Non-pigmented ciliary epithelial cell (primary cell): ENCODE measurements around the gene CPEB3.
A peak's percentile ranks its signal among the peaks of the same experiment; 100 is the strongest.
"Not testable (repeated sequence)": the region's sequence is repeated elsewhere in the genome, so short reads cannot be mapped to it uniquely, and the experiment has no call there.

Experiments
- DNase-seq: peaks from one replicate; pipeline ENCODE4 v3.0.0-alpha.2; 2010; ENCODE audit warnings: low read depth

CPEB3 gene

DNA sequence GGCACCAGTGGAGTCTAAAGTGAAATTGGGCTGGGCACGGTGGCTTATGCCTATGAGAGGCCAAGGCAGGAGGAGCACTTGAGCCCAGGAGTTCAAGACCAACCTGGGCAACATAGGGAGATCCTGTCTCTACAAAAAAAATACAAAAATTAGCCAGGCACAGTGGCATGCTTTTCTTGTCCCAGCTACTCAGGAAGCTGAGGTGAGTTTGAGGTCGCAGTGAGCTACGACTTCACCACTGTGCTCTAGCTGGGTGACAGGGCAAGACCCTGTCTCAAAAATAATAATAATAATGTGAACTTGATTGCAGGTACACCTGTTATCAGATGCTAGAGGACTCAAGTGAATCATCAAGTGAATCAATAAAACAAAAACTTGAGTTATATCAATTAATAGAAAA lies 259.3 kb downstream of the CPEB3 start:
- DNase-seq: no peak

GRCh38 chr10:92027141-92027540 lies 263.7 kb downstream of the CPEB3 start:
- DNase-seq: no peak

- not testable (repeated sequence) for DNase-seq
Measured at GRCh38 chr10:92025340-92025739, 265.5 kb downstream of the CPEB3 start.

DNA sequence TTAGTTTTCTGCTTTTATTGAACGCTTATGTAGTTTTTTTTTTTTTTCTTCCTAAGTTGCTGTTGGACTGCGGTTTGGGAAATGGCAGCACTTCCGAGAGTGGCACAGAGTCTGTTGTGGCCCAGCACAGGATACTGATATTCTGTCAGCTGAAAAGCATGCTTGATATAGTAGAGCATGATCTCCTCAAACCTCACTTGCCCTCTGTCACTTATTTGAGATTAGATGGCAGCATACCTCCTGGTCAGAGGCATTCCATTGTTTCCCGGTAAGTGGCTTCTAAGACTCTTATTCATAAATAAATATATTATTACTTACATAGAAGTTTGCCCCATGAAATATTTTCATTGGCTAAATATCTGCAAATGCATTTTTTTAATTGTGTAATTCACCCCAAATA lies 266.2 kb downstream of the CPEB3 start:
- peak; percentile 9 for DNase-seq

DNA sequence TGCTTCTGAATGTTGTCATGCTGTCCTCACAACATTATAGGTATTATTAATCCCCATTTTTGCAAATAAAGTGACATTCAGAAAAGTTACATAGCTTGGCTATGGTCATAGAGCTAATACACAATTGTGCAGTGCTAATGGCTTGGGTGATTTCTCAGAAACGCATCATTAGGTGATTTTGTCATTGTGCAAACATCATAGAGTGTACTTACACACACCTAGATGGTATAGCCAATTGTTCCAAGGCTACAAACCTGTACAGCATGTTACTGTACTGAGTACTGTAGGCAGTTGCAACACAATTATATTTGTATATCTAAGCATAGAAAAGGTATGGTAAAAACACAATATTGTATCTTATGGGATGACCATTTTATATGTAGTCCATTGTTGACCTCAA lies 276.3 kb downstream of the CPEB3 start:
- no peak for DNase-seq

DNA sequence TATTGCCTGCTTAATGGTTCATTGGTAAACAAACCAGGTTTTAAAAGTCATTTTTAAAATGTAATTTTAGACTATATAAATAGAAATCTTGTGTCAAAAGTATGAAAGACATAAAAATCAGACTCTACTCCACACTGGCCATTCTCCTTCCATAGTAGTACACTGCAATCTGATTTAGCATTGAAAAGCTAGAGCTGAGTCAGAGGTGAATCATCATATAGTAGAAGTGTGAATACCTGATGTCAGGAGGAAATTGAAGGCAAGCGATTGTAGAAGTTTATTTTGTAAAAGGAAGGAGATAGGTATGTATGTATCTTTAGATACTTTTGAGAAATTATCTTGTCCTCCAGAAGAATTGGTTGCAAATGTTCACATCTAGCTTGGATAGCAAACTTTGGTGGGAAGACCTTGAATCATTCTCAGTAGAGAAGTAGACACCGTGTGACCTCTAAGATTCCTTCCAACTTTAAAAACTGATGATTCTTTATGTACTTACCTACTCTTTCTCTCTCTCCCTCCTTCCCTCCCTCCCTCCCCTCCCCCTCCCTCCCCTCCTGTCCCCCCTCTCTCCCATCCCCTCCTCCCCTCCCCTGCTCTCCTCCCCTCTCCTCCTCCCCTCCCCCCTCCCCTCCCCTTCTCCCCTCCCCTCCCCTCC lies 279.2 kb downstream of the CPEB3 start:
- peak; percentile 24 for DNase-seq

DNA sequence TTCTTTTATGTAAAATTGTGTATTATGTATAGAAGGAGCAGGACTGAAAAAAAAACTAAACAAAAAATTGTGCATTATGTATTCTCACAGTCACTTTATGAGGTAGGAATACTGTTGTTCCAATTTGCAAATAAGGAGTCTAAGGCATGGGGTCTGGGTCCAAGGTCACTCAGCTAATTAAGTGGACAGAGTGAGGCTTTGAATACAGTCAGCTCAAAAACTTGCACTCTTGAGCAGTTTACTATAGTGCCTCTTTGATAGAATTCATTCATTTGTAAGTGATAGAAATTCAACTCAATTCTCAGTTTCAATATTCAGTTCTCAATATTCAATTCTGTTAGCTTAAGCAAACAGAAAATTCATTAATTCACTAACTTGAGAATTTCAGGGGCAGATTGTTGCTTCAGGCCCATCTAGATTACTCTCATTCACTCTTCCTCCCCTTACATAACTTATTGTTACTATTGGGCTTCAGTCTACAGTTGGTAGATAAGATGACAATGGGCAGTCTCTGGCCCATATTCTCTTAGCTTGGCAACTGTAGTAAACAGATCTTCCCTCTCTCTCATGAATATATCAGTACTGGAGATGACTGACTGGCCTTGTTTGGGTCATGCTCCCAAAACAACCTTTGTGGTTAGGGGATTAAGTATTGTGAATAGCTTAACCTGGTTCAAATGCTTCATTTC lies 280.7 kb downstream of the CPEB3 start:
- no peak for DNase-seq

DNA sequence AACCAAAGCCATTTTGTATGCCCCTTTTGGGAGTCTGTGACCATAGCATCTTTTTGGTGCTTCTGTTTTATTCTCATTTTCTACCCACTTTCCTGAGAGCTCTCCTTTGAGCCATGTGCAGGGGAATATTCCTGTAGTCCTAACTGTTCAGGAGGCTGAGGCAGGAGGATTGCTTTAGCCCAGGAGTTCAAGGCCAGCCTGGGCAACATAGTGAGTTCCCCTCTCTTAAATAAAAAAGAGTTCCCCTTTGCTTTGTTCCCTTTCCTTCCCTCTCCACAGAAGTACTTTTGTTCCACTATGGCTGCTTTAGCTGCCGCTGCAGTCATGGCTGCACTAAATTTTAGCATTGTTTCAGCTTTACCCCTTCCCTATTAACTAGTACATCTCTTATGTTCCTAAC lies 281.4 kb downstream of the CPEB3 start:
- DNase-seq: no peak

GRCh38 chr10:92005978-92006377 lies 284.9 kb downstream of the CPEB3 start:
- no peak for DNase-seq

DNA sequence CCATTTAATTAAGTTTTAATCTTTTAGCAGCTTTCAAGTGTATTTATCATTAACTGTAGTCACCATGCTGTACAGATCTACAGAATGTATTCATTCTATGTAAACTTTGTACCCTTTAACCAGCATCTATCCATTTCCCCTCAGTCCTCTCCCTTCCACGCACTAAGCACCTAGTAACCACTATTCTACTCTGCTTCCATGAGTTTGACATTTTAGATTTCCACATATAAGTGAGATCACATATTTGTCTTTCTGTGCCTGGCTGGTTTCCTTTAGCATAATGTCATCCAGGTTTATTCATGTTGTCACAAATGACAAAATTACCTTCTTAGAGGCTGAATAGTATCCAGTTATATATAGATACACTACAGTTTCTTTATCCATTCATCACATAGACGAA lies 287.6 kb downstream of the CPEB3 start:
- no peak for DNase-seq

DNA sequence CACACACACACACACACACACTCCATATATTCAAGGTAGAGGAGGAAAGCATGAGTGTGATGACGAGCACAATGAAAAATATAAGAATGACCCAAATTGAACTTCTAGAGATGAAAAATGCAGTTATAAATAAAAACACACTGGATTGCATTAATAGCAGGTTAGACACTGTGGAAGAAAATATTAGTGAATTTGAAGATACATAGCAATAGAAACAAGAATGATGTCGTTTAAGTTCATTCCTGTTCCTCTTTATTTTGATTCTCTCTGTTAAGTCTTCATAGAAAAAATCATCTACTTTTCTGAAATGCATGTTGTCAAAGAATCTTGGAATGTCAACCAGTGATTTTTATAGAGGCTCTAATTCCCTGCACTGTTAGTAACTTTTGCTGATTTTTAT lies 288.9 kb downstream of the CPEB3 start:
- DNase-seq: no peak

GRCh38 chr10:92001581-92001980 lies 289.3 kb downstream of the CPEB3 start:
- no peak for DNase-seq
